ENCODE data around the gene MAP9. TPM values are rescaled to one million over a fixed set of nuclear protein-coding genes. Genes with fewer than 3 reads are reported as not detected.
A peak's percentile ranks its signal among the peaks of the same experiment; 100 is the strongest.
"Not testable (repeated sequence)": the region's sequence is repeated elsewhere in the genome, so short reads cannot be mapped to it uniquely, and the experiment has no call there.

Gene MAP9
- total RNA-seq, result under 0.01 TPM in 2 replicates

- peak; percentile 19 to 23 for DNase-seq (ENCODE audit: low read depth in 2 of 2)
These were observed at the start of gene MAP9 for GRCh38 chr4:155376387-155377268. MAP9 (minus strand) TSS chr4:155376965; CDS start chr4:155375850, 1,115 bp downstream.

DNA sequence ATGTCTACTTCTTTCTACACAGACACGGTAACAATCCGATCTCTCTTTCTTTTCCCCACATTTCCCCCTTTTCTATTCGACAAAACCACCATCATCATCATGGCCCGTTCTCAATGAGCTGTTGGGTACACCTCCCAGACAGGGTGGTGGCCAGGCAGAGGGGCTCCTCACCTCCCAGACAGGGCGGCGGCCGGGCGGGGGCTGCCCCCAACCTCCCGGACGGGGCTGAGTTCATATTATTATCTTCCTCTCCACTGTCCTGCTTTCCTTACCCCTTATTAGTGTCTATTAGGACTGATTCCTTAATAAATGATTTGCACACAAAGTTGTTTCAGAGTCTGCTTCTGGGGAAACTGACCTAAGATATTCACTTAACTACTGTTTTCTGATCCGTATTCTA is 48.0 kb upstream of the MAP9 start:
- DNase-seq (ENCODE audit: low read depth in 2 of 2), result not testable (repeated sequence)

- no peak for DNase-seq (ENCODE audit: low read depth in 2 of 2)
These were observed 46.9 kb upstream of the MAP9 start for GRCh38 chr4:155423671-155424070.

DNA sequence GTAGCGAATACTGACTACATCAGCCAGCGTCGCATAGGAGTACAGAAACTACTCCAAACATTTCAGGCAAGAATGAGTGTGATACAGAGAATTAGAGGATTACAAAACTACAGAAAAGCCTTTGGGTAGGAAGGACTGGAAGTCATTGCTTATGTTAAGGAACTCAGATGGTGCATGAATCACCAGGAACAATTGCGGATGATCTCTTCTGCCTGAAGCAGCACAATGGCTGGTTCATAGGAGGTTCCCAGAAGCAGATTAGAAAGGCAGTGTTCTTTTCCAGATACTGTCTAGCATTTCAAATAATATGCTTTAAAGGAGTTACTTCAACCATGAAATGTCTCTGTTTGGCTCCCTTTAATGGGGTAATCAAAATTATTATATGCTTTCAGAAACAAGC is 42.5 kb upstream of the MAP9 start:
- DNase-seq (ENCODE audit: low read depth in 2 of 2), result peak in 1 of 2 donors; percentile 9

GRCh38 chr4:155415662-155416061 is 38.9 kb upstream of the MAP9 start:
- DNase-seq (ENCODE audit: low read depth in 2 of 2), result no peak

DNA sequence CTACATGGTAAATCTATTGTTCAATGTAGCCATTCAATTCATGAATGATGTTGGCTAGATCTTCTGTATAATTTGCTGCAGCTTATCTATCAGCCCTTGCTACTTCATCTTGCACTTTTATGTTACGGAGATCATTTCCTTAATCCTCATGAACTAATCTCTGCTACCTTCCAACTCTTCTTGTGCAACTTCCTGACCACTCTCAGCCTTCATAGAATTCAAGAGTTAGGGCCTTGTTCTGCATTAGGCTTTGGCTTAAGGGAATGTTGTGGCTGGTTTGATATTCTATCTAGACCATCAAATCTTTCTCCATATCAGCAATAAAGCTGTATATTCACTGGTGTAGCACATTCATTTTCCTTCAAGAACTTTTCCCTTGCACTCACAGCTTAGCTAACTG is 36.7 kb upstream of the MAP9 start:
- no peak for DNase-seq (ENCODE audit: low read depth in 2 of 2)

- DNase-seq (ENCODE audit: low read depth in 2 of 2), result no peak
These were observed 34.8 kb upstream of the MAP9 start for GRCh38 chr4:155411546-155411945.

- DNase-seq (ENCODE audit: low read depth in 2 of 2), result no peak
These were observed 32.0 kb upstream of the MAP9 start for GRCh38 chr4:155408796-155409195.

- no peak for DNase-seq (ENCODE audit: low read depth in 2 of 2)
These were observed 30.7 kb upstream of the MAP9 start for GRCh38 chr4:155407480-155407879.

- DNase-seq (ENCODE audit: low read depth in 2 of 2), result no peak
These were observed 28.3 kb upstream of the MAP9 start for GRCh38 chr4:155405059-155405458.

DNA sequence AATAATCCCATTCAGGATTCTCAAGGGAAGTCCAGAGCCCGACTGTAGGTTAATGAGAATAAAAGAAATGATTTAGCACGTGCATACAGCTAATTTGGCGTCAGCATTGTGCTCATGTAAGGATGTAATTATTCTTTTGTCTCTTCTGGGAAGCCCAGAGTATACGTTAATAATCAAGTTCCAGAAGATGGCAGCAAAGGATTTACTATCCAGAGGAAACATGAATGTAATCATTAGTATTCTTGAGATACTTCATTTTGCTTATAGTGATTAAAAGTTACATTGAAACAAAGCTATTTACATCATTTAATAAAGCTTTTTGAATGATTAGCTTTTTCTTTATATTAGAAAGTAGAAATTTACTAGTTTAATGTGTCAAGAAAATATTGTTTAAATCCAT is 27.1 kb upstream of the MAP9 start:
- DNase-seq (ENCODE audit: low read depth in 2 of 2), result peak; percentile 4 to 56

GRCh38 chr4:155402941-155403340 is 26.2 kb upstream of the MAP9 start:
- no peak for DNase-seq (ENCODE audit: low read depth in 2 of 2)

GRCh38 chr4:155400893-155401292 is 24.1 kb upstream of the MAP9 start:
- no peak for DNase-seq (ENCODE audit: low read depth in 2 of 2)

DNA sequence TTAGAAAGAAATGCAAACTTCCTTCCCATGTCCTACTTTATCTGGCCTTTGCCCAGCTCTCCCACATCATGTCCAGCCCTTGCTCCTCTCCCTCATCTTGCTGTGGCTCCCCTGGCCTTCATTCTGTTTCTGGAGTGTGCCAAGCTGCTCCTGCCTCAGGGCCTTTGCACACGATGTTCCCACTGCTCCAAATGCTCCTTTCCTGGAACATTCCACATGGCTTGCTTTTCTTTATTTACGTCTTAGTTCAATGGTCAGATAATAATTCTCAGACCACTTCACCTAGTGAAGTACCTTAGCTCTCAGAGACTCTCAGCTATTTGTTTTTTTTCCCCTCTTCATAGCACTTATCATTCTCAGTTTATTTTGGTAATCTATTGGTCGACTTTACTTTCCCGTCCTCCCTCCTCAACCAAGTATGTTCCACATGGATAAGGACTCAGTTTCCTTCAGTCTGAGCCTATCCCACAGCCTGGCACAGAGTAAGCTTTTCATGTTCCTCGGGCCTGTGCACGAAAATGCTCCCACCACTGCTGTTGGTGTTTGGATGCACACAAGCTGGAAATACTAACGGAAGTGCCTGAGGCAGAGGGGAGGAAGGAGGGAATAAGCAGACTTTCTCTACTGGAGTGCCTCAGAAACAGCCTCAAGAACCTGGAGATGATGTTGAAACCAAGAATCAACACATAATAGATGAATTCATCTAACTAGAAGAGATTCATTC is 23.4 kb upstream of the MAP9 start:
- no peak for DNase-seq (ENCODE audit: low read depth in 2 of 2)

GRCh38 chr4:155392481-155393184 is 15.9 kb upstream of the MAP9 start:
- DNase-seq (ENCODE audit: low read depth in 2 of 2), result no peak

DNA sequence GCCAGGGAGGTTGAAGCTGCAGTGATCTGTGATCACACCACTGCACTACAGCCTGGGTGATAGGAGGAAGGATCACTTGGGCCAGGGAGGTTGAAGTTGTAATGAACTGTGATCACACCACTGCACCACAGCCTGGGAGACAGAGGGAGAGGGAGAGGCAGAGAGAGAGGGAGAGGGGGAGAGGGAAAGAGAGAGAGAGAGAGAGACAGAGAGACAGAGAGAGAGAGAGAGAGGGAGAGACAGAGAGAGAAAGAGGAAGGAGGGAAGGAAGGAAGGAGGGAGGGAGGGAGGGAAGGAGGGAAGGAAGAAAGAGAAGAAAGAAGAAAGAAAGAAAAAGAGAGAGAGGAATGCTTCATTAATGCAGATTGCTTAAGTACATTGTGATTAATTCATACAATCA is 15.2 kb upstream of the MAP9 start:
- no peak for DNase-seq (ENCODE audit: low read depth in 2 of 2)

- no peak for DNase-seq (ENCODE audit: low read depth in 2 of 2)
These were observed 11.4 kb upstream of the MAP9 start for GRCh38 chr4:155388162-155388561.

GRCh38 chr4:155383541-155383940 is 6.8 kb upstream of the MAP9 start:
- no peak for DNase-seq (ENCODE audit: low read depth in 2 of 2)

GRCh38 chr4:155377276-155377675 is 511 bp upstream of the MAP9 start:
- DNase-seq (ENCODE audit: low read depth in 2 of 2), result peak in 1 of 2 donors; percentile 6

DNA sequence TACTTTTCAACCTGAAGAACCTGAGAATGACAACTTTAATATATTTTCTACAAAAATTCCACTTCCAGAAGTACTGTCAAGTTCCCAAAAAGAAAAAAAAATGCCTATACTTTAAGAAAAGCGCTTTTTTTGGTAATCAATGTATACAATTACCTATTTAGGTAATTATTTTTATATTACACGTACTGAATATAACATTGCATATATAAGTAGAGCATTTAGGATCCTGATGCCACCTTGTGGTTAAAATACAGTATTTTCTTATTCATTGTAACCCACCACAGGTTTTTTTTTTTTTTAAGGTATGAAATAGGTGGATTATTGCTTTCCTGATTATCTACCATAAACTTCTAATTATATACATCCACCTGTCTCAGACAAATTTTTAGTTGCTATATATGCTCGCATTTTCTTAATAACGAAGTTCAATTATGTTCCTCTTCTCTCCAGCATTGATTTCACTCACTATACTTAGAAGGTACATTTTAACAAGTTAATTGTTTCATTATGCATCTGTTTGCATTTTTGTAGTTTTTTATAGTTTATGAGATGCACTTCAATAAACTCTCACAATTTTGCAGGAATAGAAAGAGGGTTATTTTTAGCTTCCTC is 5.2 kb downstream of the MAP9 start:
- peak; percentile 28 to 51 for DNase-seq (ENCODE audit: low read depth in 2 of 2)

DNA sequence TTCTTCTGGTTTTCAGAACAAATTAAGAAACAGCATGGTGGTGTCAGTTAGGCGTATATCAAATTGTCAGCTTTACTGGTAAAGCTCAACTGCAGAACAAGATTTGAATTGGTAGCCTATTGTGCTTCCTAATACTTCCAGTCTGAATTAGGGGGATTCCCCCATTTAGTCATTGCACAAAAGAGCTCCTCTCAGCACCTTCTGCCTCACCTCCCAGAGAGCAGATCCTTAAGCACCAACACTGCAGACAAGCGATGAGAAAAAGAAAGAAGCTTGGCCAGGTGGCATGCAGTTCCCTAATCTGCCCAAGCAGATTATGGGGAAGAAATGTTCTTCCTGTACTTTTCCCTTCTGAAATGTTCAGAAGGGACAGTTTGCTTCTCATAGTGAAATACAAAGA is 9.2 kb downstream of the MAP9 start:
- DNase-seq (ENCODE audit: low read depth in 2 of 2), result no peak
